GF-D8 (cell line): ENCODE results near the gene EDC4.
A peak's percentile ranks its signal among the peaks of the same experiment; 100 is the strongest.
"Not testable (repeated sequence)": the region's sequence is repeated elsewhere in the genome, so short reads cannot be mapped to it uniquely, and the experiment has no call there.

Source experiments
- DNase-seq: peaks from one replicate; lab custom pipeline; 2025; lab: John Stamatoyannopoulos, UW

EDC4 gene, protein sequence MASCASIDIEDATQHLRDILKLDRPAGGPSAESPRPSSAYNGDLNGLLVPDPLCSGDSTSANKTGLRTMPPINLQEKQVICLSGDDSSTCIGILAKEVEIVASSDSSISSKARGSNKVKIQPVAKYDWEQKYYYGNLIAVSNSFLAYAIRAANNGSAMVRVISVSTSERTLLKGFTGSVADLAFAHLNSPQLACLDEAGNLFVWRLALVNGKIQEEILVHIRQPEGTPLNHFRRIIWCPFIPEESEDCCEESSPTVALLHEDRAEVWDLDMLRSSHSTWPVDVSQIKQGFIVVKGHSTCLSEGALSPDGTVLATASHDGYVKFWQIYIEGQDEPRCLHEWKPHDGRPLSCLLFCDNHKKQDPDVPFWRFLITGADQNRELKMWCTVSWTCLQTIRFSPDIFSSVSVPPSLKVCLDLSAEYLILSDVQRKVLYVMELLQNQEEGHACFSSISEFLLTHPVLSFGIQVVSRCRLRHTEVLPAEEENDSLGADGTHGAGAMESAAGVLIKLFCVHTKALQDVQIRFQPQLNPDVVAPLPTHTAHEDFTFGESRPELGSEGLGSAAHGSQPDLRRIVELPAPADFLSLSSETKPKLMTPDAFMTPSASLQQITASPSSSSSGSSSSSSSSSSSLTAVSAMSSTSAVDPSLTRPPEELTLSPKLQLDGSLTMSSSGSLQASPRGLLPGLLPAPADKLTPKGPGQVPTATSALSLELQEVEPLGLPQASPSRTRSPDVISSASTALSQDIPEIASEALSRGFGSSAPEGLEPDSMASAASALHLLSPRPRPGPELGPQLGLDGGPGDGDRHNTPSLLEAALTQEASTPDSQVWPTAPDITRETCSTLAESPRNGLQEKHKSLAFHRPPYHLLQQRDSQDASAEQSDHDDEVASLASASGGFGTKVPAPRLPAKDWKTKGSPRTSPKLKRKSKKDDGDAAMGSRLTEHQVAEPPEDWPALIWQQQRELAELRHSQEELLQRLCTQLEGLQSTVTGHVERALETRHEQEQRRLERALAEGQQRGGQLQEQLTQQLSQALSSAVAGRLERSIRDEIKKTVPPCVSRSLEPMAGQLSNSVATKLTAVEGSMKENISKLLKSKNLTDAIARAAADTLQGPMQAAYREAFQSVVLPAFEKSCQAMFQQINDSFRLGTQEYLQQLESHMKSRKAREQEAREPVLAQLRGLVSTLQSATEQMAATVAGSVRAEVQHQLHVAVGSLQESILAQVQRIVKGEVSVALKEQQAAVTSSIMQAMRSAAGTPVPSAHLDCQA (N-terminal part only)

GRCh38 chr16:67872631-67873434 lies at the start of gene EDC4:
TSS of gene EDC4 (plus strand) at chr16:67873052. CDS start at chr16:67873262, 210 bp downstream.
- peak; percentile 22 for DNase-seq

DNA sequence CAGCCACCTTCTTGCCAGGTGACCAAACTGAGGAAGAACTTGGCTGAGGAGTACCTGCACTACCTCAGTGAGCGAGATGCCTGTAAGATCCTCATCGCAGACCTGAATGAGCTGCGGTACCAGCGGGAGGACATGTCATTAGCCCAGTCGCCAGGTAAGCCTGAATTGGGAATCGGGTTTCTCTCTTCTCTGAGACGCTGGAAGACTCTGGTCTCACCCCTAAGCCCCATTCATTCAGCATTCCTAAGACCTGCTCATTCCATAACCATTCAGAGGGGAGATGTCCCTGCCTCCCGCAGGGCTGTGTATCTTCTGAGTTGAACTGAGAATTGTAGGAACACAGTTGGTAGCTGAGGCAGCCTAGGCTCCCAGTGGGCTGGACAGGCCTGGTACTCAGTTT lies 47.7 kb upstream of the EDC4 start:
- DNase-seq, result no peak

GRCh38 chr16:67825906-67826305 lies 46.9 kb upstream of the EDC4 start:
- no peak for DNase-seq

DNA sequence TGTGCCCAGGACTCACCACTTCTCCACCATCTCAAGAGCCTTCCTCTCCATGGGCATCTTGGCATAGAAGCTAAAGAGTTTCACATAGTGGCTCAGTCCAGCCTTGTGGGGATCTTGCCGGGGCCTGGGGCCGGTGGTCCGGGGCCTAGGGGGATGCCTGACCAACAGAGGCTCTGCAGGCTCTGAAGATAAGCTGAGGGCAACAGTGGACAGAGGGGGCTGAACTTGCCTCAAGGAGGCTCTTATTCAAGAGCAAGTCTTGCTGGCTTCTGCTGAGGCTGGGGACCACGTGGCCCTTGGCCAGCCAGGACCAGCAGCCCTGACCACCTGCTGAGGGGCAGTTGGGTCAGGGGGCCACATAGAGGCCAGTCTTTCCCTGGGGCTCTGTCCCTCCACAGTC lies 44.2 kb upstream of the EDC4 start:
- DNase-seq, result no peak

GRCh38 chr16:67833030-67833414 lies 39.8 kb upstream of the EDC4 start:
- no peak for DNase-seq

GRCh38 chr16:67833415-67834241 lies 39.2 kb upstream of the EDC4 start:
- DNase-seq, result peak; percentile 59

GRCh38 chr16:67834242-67834614 lies 38.6 kb upstream of the EDC4 start:
- DNase-seq, result no peak

- DNase-seq, result not testable (repeated sequence)
Measured at GRCh38 chr16:67837190-67837589, 35.7 kb upstream of the EDC4 start.

GRCh38 chr16:67837811-67838210 lies 35.0 kb upstream of the EDC4 start:
- no peak for DNase-seq

DNA sequence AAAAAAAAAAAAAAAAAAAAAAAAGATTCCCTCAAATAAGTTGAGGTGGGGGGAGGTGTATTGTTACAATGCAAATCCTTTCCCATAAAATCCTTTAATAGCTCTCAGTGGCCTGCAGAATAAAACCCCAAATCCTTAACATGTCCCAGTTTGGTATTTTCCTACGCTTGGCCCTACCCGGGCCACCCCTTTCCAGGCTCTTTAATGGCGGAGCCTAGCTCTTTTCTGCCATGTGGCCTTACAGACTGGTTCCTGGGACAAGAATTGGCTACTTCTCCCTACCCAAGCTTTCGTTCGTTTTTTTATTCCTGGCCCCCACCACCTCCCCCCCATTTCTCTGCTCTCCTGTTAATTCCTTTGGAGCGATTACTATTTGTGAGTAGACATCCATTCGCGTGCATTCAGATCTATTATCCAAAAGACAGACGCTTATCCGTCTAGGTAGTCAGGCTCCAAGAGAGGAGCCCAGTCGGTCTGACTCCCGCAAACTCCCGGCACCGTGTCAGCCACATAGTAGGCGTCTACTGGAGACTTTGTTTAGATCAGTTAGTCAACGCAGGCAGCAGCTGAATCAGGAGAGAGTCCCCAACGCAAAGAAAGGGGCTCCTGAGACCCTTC lies 31.5 kb upstream of the EDC4 start:
- no peak for DNase-seq

GRCh38 chr16:67841816-67842508 lies 30.9 kb upstream of the EDC4 start, which contains the start of gene THAP11:
TSS of gene THAP11 (plus strand) at chr16:67842320. CDS start at chr16:67842555, 235 bp downstream.
- peak; percentile 81 for DNase-seq

DNA sequence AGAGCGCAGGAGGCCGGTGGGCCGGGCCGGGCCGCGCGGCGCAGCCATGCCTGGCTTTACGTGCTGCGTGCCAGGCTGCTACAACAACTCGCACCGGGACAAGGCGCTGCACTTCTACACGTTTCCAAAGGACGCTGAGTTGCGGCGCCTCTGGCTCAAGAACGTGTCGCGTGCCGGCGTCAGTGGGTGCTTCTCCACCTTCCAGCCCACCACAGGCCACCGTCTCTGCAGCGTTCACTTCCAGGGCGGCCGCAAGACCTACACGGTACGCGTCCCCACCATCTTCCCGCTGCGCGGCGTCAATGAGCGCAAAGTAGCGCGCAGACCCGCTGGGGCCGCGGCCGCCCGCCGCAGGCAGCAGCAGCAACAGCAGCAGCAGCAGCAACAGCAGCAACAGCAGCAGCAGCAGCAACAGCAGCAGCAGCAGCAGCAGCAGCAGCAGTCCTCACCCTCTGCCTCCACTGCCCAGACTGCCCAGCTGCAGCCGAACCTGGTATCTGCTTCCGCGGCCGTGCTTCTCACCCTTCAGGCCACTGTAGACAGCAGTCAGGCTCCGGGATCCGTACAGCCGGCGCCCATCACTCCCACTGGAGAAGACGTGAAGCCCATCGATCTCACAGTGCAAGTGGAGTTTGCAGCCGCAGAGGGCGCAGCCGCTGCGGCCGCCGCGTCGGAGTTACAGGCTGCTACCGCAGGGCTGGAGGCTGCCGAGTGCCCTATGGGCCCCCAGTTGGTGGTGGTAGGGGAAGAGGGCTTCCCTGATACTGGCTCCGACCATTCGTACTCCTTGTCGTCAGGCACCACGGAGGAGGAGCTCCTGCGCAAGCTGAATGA lies 30.1 kb upstream of the EDC4 start:
- no peak for DNase-seq

DNA sequence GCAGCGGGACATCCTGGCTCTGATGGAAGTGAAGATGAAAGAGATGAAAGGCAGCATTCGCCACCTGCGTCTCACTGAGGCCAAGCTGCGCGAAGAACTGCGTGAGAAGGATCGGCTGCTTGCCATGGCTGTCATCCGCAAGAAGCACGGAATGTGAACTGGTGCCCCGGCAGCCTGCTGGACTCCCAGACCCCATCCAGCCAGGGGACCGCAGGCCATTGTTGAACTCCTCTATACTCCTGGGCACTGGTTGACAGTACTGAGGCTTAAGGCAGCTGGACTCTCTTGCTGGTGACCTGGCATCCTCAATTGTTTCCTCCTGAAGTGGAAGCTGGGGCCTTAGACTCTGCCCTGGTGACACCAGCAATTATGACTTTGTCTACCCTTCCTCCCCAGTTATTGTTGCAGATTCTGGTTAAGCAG lies 29.5 kb upstream of the EDC4 start:
- no peak for DNase-seq

DNA sequence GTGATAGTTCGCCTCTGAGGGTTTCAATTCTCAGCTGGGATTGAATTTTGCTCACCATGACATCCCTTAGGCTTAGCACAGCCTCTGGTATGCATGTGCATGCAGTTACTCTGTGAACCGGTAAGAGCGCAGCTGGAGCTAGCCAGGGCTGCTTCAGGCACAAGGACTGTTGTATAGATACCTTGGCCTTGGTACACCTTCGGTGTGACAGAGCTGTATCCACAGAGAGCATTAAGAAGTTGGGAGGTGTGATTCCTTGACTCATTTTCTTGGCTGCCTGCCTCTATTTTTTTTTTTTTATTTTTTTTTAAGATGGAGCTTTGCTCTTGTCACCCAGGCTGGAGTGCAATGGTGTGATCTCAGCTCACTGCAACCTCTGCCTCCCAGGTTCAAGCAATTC lies 28.4 kb upstream of the EDC4 start:
- DNase-seq, result no peak

- no peak for DNase-seq
Measured at GRCh38 chr16:67845291-67846062, 27.4 kb upstream of the EDC4 start.

DNA sequence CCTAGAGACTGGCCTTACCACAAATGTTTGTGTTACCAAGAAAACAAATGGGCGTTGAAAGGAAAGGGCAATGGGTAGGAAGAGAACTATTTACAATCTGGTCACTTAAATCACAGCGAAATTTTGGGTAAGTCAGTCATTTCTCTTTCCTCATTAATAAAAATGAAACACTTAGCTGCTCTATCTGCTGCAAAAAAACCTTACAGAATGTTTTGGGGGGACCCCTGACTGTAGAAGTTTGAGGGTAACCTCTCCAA lies 26.9 kb upstream of the EDC4 start:
- no peak for DNase-seq

GRCh38 chr16:67846320-67847063 lies 26.4 kb upstream of the EDC4 start, which contains the start of gene NUTF2:
TSS of gene NUTF2 (plus strand) at chr16:67846933. CDS start at chr16:67865131, 18,198 bp downstream.
- peak; percentile 90 for DNase-seq
